Eye (tissue), 1 donor: Measurements from ENCODE around the gene NMRK1.

Experiments used
- DNase-seq: peaks from one replicate; pipeline ENCODE4 v3.0.0-alpha.2; 2015

NMRK1 gene

GRCh38 chr9:75087824-75088645 lies at the start of gene NMRK1, which contains the start of gene OSTF1:
Gene NMRK1 (minus strand): TSS chr9:75088155. CDS start chr9:75083115, 5,040 bp downstream.
Gene OSTF1 (plus strand): TSS chr9:75088514. CDS start chr9:75088693, 179 bp downstream.
- DNase-seq, result peak; percentile 98

DNA sequence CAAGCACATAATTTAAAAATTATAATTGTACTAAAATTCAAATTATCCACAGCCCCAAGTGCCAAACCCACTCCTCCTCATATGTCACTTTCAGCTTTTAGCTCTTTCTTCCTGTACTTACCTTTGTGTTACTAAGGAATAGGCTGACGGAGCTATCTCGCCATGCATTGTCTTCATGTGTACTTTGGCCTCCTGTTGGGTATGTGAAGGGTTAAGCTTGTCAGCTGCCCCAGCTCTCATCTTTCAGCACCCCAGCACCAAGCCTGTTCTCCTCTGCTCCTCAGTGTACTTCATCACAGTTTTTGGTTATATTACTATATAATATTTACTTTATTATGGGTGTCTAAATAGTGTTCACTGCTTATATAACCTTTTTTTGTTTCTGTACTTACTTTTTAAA lies 46.5 kb upstream of the NMRK1 start:
- no peak for DNase-seq

GRCh38 chr9:75133396-75133795 lies 45.4 kb upstream of the NMRK1 start:
- DNase-seq, result no peak

GRCh38 chr9:75132244-75132643 lies 44.3 kb upstream of the NMRK1 start:
- DNase-seq, result no peak

GRCh38 chr9:75131700-75132099 lies 43.7 kb upstream of the NMRK1 start:
- no peak for DNase-seq

GRCh38 chr9:75130621-75131230 lies 42.8 kb upstream of the NMRK1 start:
- DNase-seq, result no peak

GRCh38 chr9:75130172-75130571 lies 42.2 kb upstream of the NMRK1 start:
- DNase-seq, result no peak

DNA sequence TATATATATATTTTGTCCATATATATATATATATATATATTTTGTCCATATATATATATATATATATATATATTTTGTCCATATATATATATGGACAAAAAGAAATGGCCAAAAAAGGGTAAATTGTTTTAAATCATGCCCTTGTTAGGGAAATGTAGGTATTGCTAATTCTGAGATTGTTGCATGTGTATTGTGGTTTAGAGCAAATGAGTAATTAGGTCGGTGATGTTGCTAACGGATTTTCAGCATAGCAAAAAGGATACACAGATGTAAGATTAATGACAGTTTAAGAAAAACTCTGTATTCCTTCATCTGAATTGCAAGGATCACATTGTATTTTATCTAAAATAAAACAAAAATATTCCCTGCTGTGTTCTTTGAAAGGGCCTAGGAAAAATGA lies 40.6 kb upstream of the NMRK1 start:
- no peak for DNase-seq

- no peak for DNase-seq
Observed at GRCh38 chr9:75123696-75124095, 35.7 kb upstream of the NMRK1 start.

DNA sequence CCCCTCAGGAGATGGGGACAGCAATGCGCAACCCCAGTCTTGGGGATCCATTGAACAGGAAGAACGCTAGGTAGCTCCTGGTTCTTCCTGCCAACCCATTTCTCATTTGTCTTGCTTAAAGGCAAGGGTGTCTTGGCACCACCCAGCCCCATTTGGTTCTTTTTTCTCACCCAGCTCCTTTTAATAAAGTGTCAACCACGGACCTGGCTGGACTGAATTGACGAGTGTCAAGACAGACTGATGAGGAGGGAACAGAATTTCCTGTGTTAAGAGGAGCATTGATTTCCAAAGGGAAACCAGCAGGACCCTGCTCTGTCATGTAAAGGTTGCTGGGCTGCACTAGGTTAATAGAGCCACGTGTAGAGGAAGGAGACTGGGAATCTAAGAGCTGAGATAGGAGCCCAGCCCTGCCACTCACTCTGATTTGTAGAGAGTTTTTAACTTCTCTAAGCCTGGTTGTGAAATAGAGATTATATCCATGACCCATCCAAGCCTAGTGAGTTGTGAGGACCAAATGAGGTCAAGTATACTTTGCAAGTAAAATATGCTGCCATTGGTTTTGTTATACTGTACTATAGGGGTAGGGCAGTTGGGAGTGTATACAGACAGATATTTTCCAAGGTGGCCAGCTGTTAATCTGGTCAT lies 34.1 kb upstream of the NMRK1 start:
- DNase-seq, result no peak

DNA sequence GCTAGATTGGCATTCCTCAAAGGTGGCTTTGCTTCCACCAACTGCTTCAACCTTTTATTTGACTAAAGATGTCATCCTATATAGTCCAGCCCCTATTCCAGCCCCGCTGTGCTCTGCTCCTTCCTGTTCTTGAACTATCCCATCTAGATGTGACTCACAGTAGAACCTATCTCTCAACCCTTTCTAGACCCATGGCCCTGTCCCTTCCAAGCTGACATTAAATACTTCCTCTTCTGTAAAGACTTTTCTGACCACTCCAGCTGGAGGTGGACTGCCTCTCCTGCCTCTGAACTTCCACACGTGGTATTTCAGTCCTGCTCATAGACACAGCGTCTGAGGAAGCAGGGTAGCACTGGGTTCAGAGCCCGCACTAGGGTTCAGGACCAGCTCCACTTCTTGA lies 32.7 kb upstream of the NMRK1 start:
- DNase-seq, result no peak

GRCh38 chr9:75117564-75117963 lies 29.6 kb upstream of the NMRK1 start:
- DNase-seq, result no peak

DNA sequence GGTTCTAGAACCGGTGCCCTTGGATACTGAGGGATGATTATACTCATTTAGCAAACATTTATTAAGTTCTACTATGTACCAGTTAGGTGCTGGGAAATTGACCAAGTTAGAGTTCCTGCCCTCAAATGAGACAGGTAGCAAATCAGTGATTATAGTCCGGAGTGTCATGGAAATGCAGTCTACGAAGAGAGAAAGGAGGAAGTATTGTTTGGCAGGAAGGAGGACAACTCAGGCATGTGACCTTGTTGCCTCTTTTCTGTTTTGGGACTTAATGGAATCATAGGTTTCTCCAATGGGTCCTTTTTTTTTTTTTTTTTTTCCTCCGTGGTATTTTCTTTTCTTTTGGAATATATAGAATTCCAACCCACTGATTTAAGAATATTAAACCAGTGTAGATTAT lies 28.4 kb upstream of the NMRK1 start:
- no peak for DNase-seq

DNA sequence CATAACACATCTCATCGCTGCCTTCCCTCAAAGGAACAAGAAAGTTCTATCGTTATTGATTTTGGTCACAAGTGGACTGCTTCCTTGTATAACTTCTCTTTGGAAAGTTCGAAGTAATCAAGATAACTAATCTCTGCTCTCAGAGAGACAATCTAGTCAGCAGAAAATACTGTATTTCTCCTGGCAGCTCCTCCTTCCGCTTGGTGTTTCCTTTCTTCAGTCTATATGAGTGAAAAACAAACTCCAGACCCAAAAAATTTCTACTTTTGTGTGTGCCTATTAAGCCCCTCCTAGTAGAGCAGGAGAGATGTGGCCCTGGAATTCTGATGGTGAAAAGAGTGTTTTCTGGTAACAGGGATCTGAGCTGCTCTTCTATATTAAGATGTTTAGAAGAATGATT lies 24.8 kb upstream of the NMRK1 start:
- no peak for DNase-seq

GRCh38 chr9:75111019-75111622 lies 23.2 kb upstream of the NMRK1 start:
- DNase-seq, result no peak

DNA sequence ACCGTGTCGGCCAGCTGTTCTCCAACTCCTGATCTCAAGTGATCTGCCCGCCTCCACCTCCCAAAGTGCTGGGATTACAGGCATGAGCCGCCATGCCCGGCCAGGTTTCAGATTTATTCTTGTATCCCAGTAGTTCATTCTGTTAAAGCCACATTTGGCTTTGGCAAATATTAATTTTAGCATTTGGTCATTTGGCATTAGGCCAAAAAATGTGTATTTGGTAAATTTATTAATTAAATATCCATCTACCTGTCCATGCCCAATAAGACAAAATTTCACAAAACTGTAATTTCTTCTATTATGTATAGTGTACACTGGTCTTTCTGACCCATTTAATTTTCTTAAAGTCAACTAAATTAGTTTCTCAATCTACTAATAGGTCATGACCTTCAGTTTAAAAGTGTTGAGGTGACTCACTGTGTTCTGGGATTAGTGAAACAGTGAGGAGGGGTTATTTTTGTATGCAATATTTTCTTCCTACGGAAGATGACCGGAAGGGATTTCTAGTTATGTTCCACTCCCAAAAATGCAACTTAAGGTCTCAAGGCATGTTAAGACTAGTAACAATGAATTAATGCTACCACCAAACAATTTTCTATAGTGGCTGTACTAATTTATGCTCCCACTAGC lies 21.4 kb upstream of the NMRK1 start:
- no peak for DNase-seq

DNA sequence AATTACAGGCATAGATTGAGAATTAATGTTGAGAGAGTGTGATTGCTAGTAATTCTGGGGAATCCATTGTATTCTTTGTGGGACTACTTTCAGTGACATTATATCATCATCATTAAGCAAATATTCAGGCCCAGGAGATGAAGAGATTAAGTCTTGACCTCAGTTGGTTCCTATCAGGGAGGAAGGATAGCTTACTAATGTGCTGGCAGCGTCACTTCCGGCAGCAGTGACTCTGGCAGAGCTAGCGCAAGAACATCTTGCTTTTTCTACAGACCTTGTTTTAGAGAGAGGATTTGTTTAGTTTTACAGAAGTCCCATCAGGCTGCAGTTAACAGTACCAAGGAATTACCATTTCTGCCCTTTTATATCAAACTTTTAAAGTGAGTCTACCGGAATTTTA lies 20.6 kb upstream of the NMRK1 start:
- DNase-seq, result no peak

DNA sequence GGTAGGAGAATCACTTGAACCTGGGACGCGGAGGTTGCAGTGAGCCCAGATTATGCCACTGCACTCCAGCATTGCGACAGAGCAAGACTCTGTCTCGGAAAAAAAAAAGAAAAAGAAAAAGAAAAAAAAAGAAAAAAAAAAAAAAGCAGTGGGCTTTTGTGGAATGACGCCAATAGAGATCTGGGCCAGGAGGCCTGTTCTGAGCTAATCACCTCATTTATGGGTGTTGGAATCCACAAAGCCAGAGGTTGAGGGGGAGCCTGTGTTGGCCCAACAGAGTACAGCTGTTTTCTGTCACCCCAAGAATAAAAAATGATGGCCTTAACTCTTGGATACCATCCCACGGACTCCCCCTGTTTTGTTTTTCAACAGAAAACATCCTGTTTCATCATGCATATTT lies 18.9 kb upstream of the NMRK1 start:
- no peak for DNase-seq

- no peak for DNase-seq
Observed at GRCh38 chr9:75105841-75106240, 17.9 kb upstream of the NMRK1 start.

- no peak for DNase-seq
Observed at GRCh38 chr9:75105019-75105540, 17.1 kb upstream of the NMRK1 start.

- no peak for DNase-seq
Observed at GRCh38 chr9:75104607-75105006, 16.7 kb upstream of the NMRK1 start.

GRCh38 chr9:75102177-75102790 lies 14.3 kb upstream of the NMRK1 start:
- DNase-seq, result no peak
